ENCODE measurements around the gene CNTLN.
"Not testable (repeated sequence)": the region's sequence is repeated elsewhere in the genome, so short reads cannot be mapped to it uniquely, and the experiment has no call there.

The CNTLN gene

GRCh38 chr9:17488662-17489061, 353.8 kb downstream of the CNTLN start:
- FAIRE-seq = no peak
- no peak for DNase-seq (ENCODE audit: insufficient read length, low spot score)

GRCh38 chr9:17490110-17490509, 355.3 kb downstream of the CNTLN start:
- FAIRE-seq (no peak), DNase-seq (ENCODE audit: insufficient read length, low spot score) (no peak)

GRCh38 chr9:17491780-17492179, 356.9 kb downstream of the CNTLN start:
- FAIRE-seq (no peak), DNase-seq (ENCODE audit: insufficient read length, low spot score) (no peak)

GRCh38 chr9:17503196-17503595, 368.4 kb downstream of the CNTLN start:
- DNase-seq (ENCODE audit: insufficient read length, low spot score) (no peak), FAIRE-seq (no peak)

- DNase-seq (ENCODE audit: insufficient read length, low spot score) (no peak), FAIRE-seq (no peak)
Observed at GRCh38 chr9:17509151-17509550, 374.3 kb downstream of the CNTLN start.

GRCh38 chr9:17509701-17510100, 374.9 kb downstream of the CNTLN start:
- DNase-seq (ENCODE audit: insufficient read length, low spot score) (no peak), FAIRE-seq (no peak)

- no peak for FAIRE-seq
Observed at GRCh38 chr9:17519761-17520160, 384.9 kb downstream of the CNTLN start.

GRCh38 chr9:17520268-17521064, 385.6 kb downstream of the CNTLN start:
- FAIRE-seq (no peak), DNase-seq (ENCODE audit: insufficient read length, low spot score) (no peak)

More at GRCh38 chr9:17519761-17520160, 384.9 kb downstream of the CNTLN start:
- DNase-seq (ENCODE audit: insufficient read length, low spot score) = no peak

GRCh38 chr9:17521100-17521855, 386.4 kb downstream of the CNTLN start:
- FAIRE-seq (no peak), DNase-seq (ENCODE audit: insufficient read length, low spot score) (no peak)

GRCh38 chr9:17526726-17527125, 391.9 kb downstream of the CNTLN start:
- not testable (repeated sequence) for DNase-seq (ENCODE audit: insufficient read length, low spot score); FAIRE-seq

- DNase-seq (ENCODE audit: insufficient read length, low spot score) (no peak), FAIRE-seq (no peak)
Observed at GRCh38 chr9:17528859-17529258, 394.0 kb downstream of the CNTLN start.

- FAIRE-seq = no peak
- peak; percentile 7 for DNase-seq (ENCODE audit: insufficient read length, low spot score)
Observed at GRCh38 chr9:17531642-17532254, 396.9 kb downstream of the CNTLN start.

- DNase-seq (ENCODE audit: insufficient read length, low spot score) (no peak), FAIRE-seq (no peak)
Observed at GRCh38 chr9:17532461-17532860, 397.6 kb downstream of the CNTLN start.

- no peak for FAIRE-seq
- DNase-seq (ENCODE audit: insufficient read length, low spot score) = no peak
Observed at GRCh38 chr9:17535176-17535575, 400.3 kb downstream of the CNTLN start.

GRCh38 chr9:17536027-17536426, 401.2 kb downstream of the CNTLN start:
- DNase-seq (ENCODE audit: insufficient read length, low spot score) = no peak
- no peak for FAIRE-seq

- no peak for DNase-seq (ENCODE audit: insufficient read length, low spot score)
- FAIRE-seq = no peak
Observed at GRCh38 chr9:17551023-17551422, 416.2 kb downstream of the CNTLN start.

Data from HTR-8/SVneo (cell line).